H1 (cell line): ENCODE data around the gene ZSCAN4. TPM values are rescaled to one million over a fixed set of nuclear protein-coding genes. Genes with fewer than 3 reads are reported as not detected.

Experiments
- CTCF ChIA-PET: fragments of 300-600 bp; sonication (Branson Sonifier 250); formaldehyde crosslinking; loops from one replicate; lab custom pipeline; 2021; ENCODE audit not compliant: partially characterized antibody; lab: Charles Lee
- POLR2A ChIA-PET: fragments of 300-600 bp; sonication (Branson Sonifier 250); formaldehyde crosslinking; loops from one replicate; lab custom pipeline; 2021; ENCODE audit warnings: inconsistent platforms; ENCODE audit not compliant: partially characterized antibody; lab: Charles Lee
- DNase-seq, 2 experiments: peaks; one replicate each; pipeline versions ENCODE4 v3.0.0 to v3.0.0-alpha.2; 2010 to 2022; ENCODE audit warnings: low spot score in 2 of 2, low read depth in 1 of 2, mixed read lengths in 1 of 2
- FAIRE-seq: peaks from 2 replicates; lab custom pipeline; 2011; peaks lifted over from hg19 to GRCh38; lab: Jason Lieb, UNC
- H2AFZ ChIP-seq: 2 replicates; pipeline ENCODE4 v1.8.1; 2012; ENCODE audit warnings: low read length, inconsistent platforms
- H2AK5ac ChIP-seq: 2 replicates; pipeline ENCODE4 v1.6.1; 2013; ENCODE audit warnings: low read depth, low read length
- H2BK120ac ChIP-seq: replicated peaks from 2 replicates; pipeline ENCODE3; 2013; ENCODE audit warnings: low read depth, low read length, inconsistent platforms
- H2BK12ac ChIP-seq: 2 replicates; pipeline ENCODE4 v1.6.1; 2013; ENCODE audit warnings: low read depth, low read length
- H2BK15ac ChIP-seq: 2 replicates; pipeline ENCODE4 v1.6.1; 2013; ENCODE audit warnings: low read length
- H2BK20ac ChIP-seq: 2 replicates; pipeline ENCODE4 v1.6.1; 2013; ENCODE audit warnings: low read length
- H2BK5ac ChIP-seq: 2 replicates; pipeline ENCODE4 v1.6.1; 2013; ENCODE audit warnings: low read depth, low read length
- H3K14ac ChIP-seq: 2 replicates; pipeline ENCODE4 v1.6.1; 2013; ENCODE audit warnings: inconsistent platforms; ENCODE audit not compliant: insufficient read length
- H3K18ac ChIP-seq: 2 replicates; pipeline ENCODE4 v1.6.1; 2013; ENCODE audit warnings: low read length; ENCODE audit errors: extremely low read depth
- H3K23ac ChIP-seq: 2 replicates; pipeline ENCODE4 v1.6.1; 2013; ENCODE audit warnings: inconsistent platforms; ENCODE audit not compliant: insufficient read length
- H3K23me2 ChIP-seq: 2 replicates; pipeline ENCODE4 v1.6.1; 2013; ENCODE audit warnings: low read depth, low read length
- H3K27ac ChIP-seq: 2 replicates; pipeline ENCODE4 v1.6.1; 2011; ENCODE audit warnings: low read depth, low read length, inconsistent platforms
- H3K27me3 ChIP-seq, 4 experiments: replicated peaks in 1 of 4; 1 replicate in 1 of 4; 2 replicates in 3 of 4; pipeline versions ENCODE4 v1.6.1 to v1.8.1; 2011 to 2013; ENCODE audit warnings: low read length in 3 of 4, mild to moderate bottlenecking in 3 of 4, inconsistent platforms in 2 of 4, mixed read lengths in 2 of 4, moderate library complexity in 1 of 4; ENCODE audit not compliant: control insufficient read depth in 3 of 4, insufficient read depth in 3 of 4; ENCODE audit errors: extremely low read depth in 1 of 4
- H3K36me3 ChIP-seq, 4 experiments: 2 replicates each; pipeline versions ENCODE4 v1.6.1 to v1.8.1; 2011 to 2013; ENCODE audit warnings: mild to moderate bottlenecking in 4 of 4, low read length in 3 of 4, moderate library complexity in 2 of 4, control low read depth in 1 of 4, inconsistent platforms in 1 of 4; ENCODE audit not compliant: insufficient read depth in 4 of 4, control insufficient read depth in 2 of 4
- H3K4ac ChIP-seq: replicated peaks from 2 replicates; pipeline ENCODE3; 2013; ENCODE audit warnings: low read length, low read depth, mixed read lengths, inconsistent platforms; ENCODE audit not compliant: insufficient read length
- H3K4me1 ChIP-seq, 4 experiments: replicated peaks in 1 of 4; 1 replicate in 1 of 4; 2 replicates in 3 of 4; pipeline versions ENCODE4 v1.6.1 to v1.8.1; 2011 to 2013; ENCODE audit warnings: low read length in 3 of 4, inconsistent platforms in 2 of 4, mixed read lengths in 1 of 4; ENCODE audit not compliant: insufficient read depth in 4 of 4, control insufficient read depth in 3 of 4
- H3K4me2 ChIP-seq, 2 experiments: 2 replicates each; pipeline versions ENCODE4 v1.6.1 to v1.8.1; 2011 to 2013; ENCODE audit warnings: low read depth in 2 of 2, low read length in 2 of 2, control low read depth in 1 of 2, inconsistent platforms in 1 of 2, mild to moderate bottlenecking in 1 of 2; ENCODE audit not compliant: insufficient read depth in 1 of 2
- H3K4me3 ChIP-seq, 4 experiments: fragments of 200-600, 300-600 bp in 1 of 4; sonication (generic), shearing (Covaris generic), sonication (Bioruptor Twin) in 1 of 4; 2 replicates each; pipeline versions ENCODE4 v1.5.1 to v1.8.1; 2011 to 2016; ENCODE audit warnings: low read length in 4 of 4, low read depth in 3 of 4, control low read depth in 2 of 4, inconsistent platforms in 2 of 4, mild to moderate bottlenecking in 2 of 4, mixed read lengths in 1 of 4, moderate library complexity in 1 of 4; ENCODE audit not compliant: insufficient read depth in 2 of 4; ENCODE audit errors: extremely low read depth in 1 of 4
- H3K56ac ChIP-seq: replicated peaks from 2 replicates; pipeline ENCODE3; 2013; ENCODE audit warnings: low read depth, mild to moderate bottlenecking, mixed read lengths, low read length, inconsistent platforms; ENCODE audit not compliant: insufficient read length
- H3K79me1 ChIP-seq: 2 replicates; pipeline ENCODE4 v1.6.1; 2013; ENCODE audit warnings: low read depth, low read length, control low read depth
- H3K79me2 ChIP-seq, 2 experiments: 2 replicates each; pipeline versions ENCODE4 v1.6.1 to v1.8.1; 2012 to 2013; ENCODE audit warnings: low read length in 2 of 2, mild to moderate bottlenecking in 2 of 2, inconsistent platforms in 1 of 2; ENCODE audit not compliant: insufficient read depth in 2 of 2, control insufficient read depth in 1 of 2
- H3K9ac ChIP-seq, 4 experiments: replicated peaks in 1 of 4; 1 replicate in 1 of 4; 2 replicates in 3 of 4; pipeline versions ENCODE4 v1.6.1 to v1.8.1; 2011 to 2013; ENCODE audit warnings: low read depth in 3 of 4, low read length in 3 of 4, control low read depth in 2 of 4, mild to moderate bottlenecking in 2 of 4, moderate library complexity in 2 of 4, inconsistent platforms in 1 of 4; ENCODE audit errors: extremely low read depth in 1 of 4
- H3K9me3 ChIP-seq, 2 experiments: 2 replicates each; pipeline versions ENCODE4 v1.6.1 to v1.8.1; 2012 to 2013; ENCODE audit warnings: mild to moderate bottlenecking in 2 of 2, moderate library complexity in 2 of 2, control low read depth in 1 of 2, inconsistent platforms in 1 of 2, low read depth in 1 of 2, low read length in 1 of 2, mixed read lengths in 1 of 2; ENCODE audit not compliant: insufficient read depth in 2 of 2
- H4K20me1 ChIP-seq, 2 experiments: replicated peaks in 1 of 2; 2 replicates each; pipeline versions ENCODE3 to v1.8.1; 2011 to 2013; ENCODE audit warnings: inconsistent platforms in 2 of 2, low read length in 2 of 2, mild to moderate bottlenecking in 1 of 2; ENCODE audit not compliant: insufficient read depth in 2 of 2, control insufficient read depth in 1 of 2
- H4K5ac ChIP-seq: 2 replicates; pipeline ENCODE4 v1.6.1; 2013; ENCODE audit warnings: low read length, low read depth, mixed read lengths, inconsistent platforms; ENCODE audit not compliant: insufficient read length
- H4K8ac ChIP-seq: 2 replicates; pipeline ENCODE4 v1.8.0; 2013; ENCODE audit warnings: mild to moderate bottlenecking, moderate library complexity, low read length, inconsistent platforms; ENCODE audit not compliant: insufficient read depth; ENCODE audit errors: extremely low read depth
- H4K91ac ChIP-seq: replicated peaks from 2 replicates; pipeline ENCODE3; 2013; ENCODE audit warnings: low read length, mixed read lengths, inconsistent platforms; ENCODE audit not compliant: insufficient read length
- MAFK ChIP-seq: IDR thresholded peaks from 2 replicates; pipeline ENCODE4 v1.6.1; 2012; ENCODE audit warnings: low read depth, mild to moderate bottlenecking, improper control_type of control experiment, low read length
- WGBS, 2 experiments: shearing (Covaris generic) in 1 of 2; methylation state at CpG; one replicate each; pipeline versions ENCODE4 v1.1.6 to v1.1.7; 2013 to 2015; ENCODE audit warnings: low lambda C conversion rate in 2 of 2, mixed read lengths in 2 of 2, inconsistent platforms in 1 of 2, low coverage in 1 of 2, missing lambda C conversion rate in 1 of 2; ENCODE audit not compliant: insufficient replicate concordance in 2 of 2, insufficient coverage in 1 of 2, insufficient read length in 1 of 2; ENCODE audit errors: extremely low coverage in 1 of 2, missing lambda C conversion rate in 1 of 2; 5-methylcytosine and 5-hydroxymethylcytosine counted together
- polyA plus RNA-seq, 7 experiments: library from polyadenylated mRNA; depleted of rRNA in 3 of 7; stranded (reverse) in 5 of 7; unstranded in 2 of 7; fragments of >200 nt in 5 of 7; fragments of 200-250 nt in 2 of 7; gene quantifications; 1 replicate in 5 of 7; 2 replicates in 1 of 7; 4 replicates in 1 of 7; pipeline versions ENCODE4 v1.2.1 to v1.2.3, GENCODE V29; 2011 to 2013; ENCODE audit warnings: missing spikeins in 2 of 7, mixed read lengths in 2 of 7
- total RNA-seq: library from RNA; stranded (reverse); fragmentation: NEBNext Ultra II Directional; extraction: Animal tissue kit (Norgen Biotek cat#: 25700); gene quantifications from 2 replicates; pipeline ENCODE4 v1.2.1, GENCODE V29; 2021

ZSCAN4 gene
- total and polyA plus RNA-seq, 2 of the 8 experiments (the other 6 are each of a cell fraction or from before 2014, with no cell fraction given) = not detected

GRCh38 chr19:57633832-57634131 is 35.0 kb upstream of the ZSCAN4 start:
- Histone ChIP-seq H3K27ac (no peak overlapping the region), H4K91ac (no peak overlapping the region), H2BK20ac (no peak overlapping the region), H3K79me1 (peaks cover 2% of the 10 kb centered on the region; the same call in 1 of the 2 replicates), H2BK5ac (no peak overlapping the region), H3K27me3 (no peaks in the 10 kb centered on the region), H4K5ac (no peak overlapping the region), H2BK120ac (no peak overlapping the region), H2AFZ (no peak overlapping the region), H3K4ac (no peak overlapping the region), H3K4me1 (peaks cover 0 to 3% (median 1%) of the 10 kb centered on the region in 4 experiments; a peak in 3 of 7 replicates), H3K79me2 (no peaks in the 10 kb centered on the region), H2BK12ac (no peak overlapping the region), H3K18ac (no peak overlapping the region; the same call in 1 of the 2 replicates), H3K9ac (peak overlapping the region in 1 of 4 experiments; percentile 13; a peak in 2 of 7 replicates), H3K56ac (no peak overlapping the region), H3K4me2 (peak overlapping the region; percentile 69 to 95), H2BK15ac (no peak overlapping the region), H4K8ac (peak overlapping the region; percentile 62; the same call in 1 of the 2 replicates), H3K4me3 (peak overlapping the region; percentile 85 to 93 (median 90)), H3K23ac (no peak overlapping the region), H3K36me3 (peaks cover 0 to 20% (median 5%) of the 10 kb centered on the region in 4 experiments; a peak in 5 of 8 replicates), H4K20me1 (no peaks in the 10 kb centered on the region), H2AK5ac (no peak overlapping the region), H3K23me2 (peaks cover 4% of the 10 kb centered on the region; the same call in 1 of the 2 replicates), H3K14ac (no peak overlapping the region), H3K9me3 (peaks cover 2 to 6% of the 10 kb centered on the region in 2 experiments; a peak in 2 of 4 replicates)
- CTCF ChIA-PET = interaction anchor here (1.0 kb wide), 2 partner anchors 14 to 17 kb away, joined by 4 read pairs; no protein-coding TSS in a partner anchor
- 68% methylated on average over 6 of the region's 6 CpGs; no CpG with 5 or more reads in 1 of the 2 experiments for WGBS, 2 experiments
- DNase-seq (peak in 1 of 2 experiments; percentile 41), FAIRE-seq (no peak)
- POLR2A ChIA-PET = interaction anchor here (0.6 to 3.7 kb wide), 12 partner anchors 9 to 404 kb away, joined by 3 to 17 read pairs (median 4); partner anchors contain the start of genes ZNF416 and ZNF551
- TF ChIP-seq MAFK = no peak
